Kidney epithelial cell (primary cell): Measurements from ENCODE around the gene KCNMA1. TPM values are rescaled to one million over a fixed set of nuclear protein-coding genes. Genes with fewer than 3 reads are reported as not detected.

Experiments used
- DNase-seq: peaks from one replicate; pipeline ENCODE4 v3.0.0-alpha.2; 2010; ENCODE audit warnings: low read depth
- H3K27me3 ChIP-seq: 2 replicates; pipeline ENCODE4 v1.6.0; 2011; ENCODE audit warnings: low read length; ENCODE audit not compliant: control insufficient read depth, insufficient read depth
- H3K36me3 ChIP-seq: 2 replicates; pipeline ENCODE4 v1.5.1; 2011; ENCODE audit warnings: low read length; ENCODE audit not compliant: control insufficient read depth, insufficient read depth
- H3K4me3 ChIP-seq: 2 replicates; pipeline ENCODE4 v1.5.1; 2011; ENCODE audit warnings: low read depth, mild to moderate bottlenecking, control low read depth, low read length
- total RNA-seq: library from RNA; depleted of rRNA; stranded (reverse); fragments of >200 nt; gene quantifications from 2 replicates; pipeline ENCODE4 v1.2.3, GENCODE V29; 2015
- TF ChIP-seq, protein P1 (sequence below): IDR thresholded peaks from 2 replicates; pipeline ENCODE4 v1.5.1; 2011; ENCODE audit warnings: mild to moderate bottlenecking, moderate library complexity, low read length, control low read depth, inconsistent platforms; ENCODE audit not compliant: insufficient read depth, poor library complexity, severe bottlenecking

KCNMA1 gene
- total RNA-seq, 1 donor from 2014 or later = 18.9 TPM

- Histone ChIP-seq H3K36me3 (no peaks in the 10 kb centered on the region), H3K4me3 (no peak overlapping the region), H3K27me3 (no peaks in the 10 kb centered on the region)
- TF ChIP-seq, protein P1, sequence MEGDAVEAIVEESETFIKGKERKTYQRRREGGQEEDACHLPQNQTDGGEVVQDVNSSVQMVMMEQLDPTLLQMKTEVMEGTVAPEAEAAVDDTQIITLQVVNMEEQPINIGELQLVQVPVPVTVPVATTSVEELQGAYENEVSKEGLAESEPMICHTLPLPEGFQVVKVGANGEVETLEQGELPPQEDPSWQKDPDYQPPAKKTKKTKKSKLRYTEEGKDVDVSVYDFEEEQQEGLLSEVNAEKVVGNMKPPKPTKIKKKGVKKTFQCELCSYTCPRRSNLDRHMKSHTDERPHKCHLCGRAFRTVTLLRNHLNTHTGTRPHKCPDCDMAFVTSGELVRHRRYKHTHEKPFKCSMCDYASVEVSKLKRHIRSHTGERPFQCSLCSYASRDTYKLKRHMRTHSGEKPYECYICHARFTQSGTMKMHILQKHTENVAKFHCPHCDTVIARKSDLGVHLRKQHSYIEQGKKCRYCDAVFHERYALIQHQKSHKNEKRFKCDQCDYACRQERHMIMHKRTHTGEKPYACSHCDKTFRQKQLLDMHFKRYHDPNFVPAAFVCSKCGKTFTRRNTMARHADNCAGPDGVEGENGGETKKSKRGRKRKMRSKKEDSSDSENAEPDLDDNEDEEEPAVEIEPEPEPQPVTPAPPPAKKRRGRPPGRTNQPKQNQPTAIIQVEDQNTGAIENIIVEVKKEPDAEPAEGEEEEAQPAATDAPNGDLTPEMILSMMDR = no peak
- DNase-seq = no peak
Measured at GRCh38 chr10:77441353-77442166, 196.0 kb downstream of the KCNMA1 start.

DNA sequence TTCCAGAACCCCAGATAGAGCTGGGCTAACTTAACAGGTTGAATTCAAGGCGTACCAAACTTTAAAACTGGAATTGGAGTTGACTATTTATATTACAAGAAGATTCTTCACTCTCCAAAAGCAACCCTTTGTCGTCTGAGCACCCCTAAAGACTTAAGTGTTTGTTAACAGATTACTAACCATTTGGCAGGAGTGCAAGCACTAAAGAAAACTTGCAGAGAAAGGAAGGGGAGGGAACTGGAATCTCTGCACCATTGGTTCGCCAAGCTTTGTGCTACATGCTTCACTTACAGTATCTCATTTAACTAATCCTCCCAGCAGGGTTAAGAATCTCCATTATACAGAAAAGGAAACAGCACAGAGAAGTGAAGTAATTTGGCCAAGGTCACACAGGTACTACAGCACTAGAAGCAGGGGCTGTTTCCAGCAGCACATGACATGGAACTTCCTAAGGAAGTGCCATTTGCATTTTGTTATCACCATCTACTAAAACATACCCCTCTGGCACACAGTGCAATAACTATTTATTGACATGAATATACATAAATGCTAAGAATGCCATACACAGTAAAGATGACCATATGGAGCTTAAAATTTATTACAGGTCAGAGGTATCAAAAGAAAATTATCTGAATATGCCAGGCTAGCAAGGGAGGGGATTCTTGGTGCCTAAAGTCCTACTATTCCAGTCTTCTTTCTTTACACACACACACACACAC lies 201.2 kb downstream of the KCNMA1 start:
- DNase-seq = no peak
- TF ChIP-seq, protein P1 = no peak
- Histone ChIP-seq H3K27me3 (no peaks in the 10 kb centered on the region), H3K4me3 (no peak overlapping the region), H3K36me3 (no peaks in the 10 kb centered on the region)

DNA sequence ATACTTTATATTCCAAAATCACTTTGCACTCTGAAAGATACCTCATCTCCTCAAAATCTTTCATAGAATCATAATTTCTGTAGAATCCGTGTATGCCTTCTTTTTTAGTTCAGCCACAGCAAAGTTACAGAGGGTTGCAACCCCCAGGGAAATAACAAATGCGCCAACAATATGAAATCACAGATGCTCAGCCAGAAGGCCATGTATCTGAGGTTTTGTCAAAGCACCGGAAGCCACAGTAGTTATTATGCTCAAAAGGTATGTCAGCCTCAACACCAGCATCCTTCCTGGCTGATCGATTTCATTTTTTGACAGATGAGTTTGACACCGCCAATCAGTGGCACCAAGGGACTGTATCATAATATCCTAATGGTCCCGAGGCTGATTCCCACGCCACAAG lies 204.1 kb downstream of the KCNMA1 start:
- DNase-seq = no peak
- Histone ChIP-seq H3K36me3 (no peaks in the 10 kb centered on the region), H3K27me3 (no peaks in the 10 kb centered on the region), H3K4me3 (no peak overlapping the region)
- TF ChIP-seq, protein P1 = no peak

DNA sequence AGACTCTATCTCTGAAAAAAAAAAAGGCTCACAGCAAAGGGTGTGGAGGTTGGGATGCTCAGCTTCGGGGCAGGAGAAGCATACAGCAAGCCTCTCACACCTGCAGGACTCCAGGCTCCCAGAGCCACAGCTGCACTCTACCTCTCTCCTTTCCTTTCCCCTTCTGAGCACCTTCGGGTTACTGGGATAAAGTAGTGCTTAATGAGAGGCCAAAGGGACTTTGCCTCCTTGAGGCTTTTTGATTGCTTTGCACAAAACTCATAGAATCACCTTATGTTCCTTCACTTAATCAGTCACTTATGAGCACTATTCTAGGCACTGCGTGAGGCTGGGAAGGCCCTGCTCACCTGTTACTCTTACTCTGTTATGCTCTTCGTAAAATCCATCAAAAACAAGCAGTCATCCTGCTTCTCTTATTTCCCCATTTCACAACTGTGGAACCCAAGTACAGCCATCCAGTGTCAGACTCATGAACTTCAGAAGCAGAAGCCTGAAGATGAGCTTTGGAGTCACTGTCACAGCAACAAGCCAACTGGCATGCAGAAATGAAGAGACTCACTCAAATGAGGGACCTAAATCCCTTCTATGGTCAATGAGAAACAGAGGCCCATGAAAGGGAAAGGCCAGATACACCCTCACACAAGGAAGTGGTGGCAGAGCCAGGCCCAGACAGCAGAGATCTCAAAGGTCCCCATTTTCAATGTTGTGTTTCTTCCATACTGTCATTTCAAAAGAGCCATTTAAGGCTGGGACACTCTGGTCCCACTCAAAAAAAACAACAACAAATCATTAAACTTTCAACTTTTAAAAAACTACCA lies 205.4 kb downstream of the KCNMA1 start:
- TF ChIP-seq, protein P1 = no peak
- Histone ChIP-seq H3K36me3 (no peaks in the 10 kb centered on the region), H3K4me3 (no peak overlapping the region), H3K27me3 (no peaks in the 10 kb centered on the region)
- no peak for DNase-seq

DNA sequence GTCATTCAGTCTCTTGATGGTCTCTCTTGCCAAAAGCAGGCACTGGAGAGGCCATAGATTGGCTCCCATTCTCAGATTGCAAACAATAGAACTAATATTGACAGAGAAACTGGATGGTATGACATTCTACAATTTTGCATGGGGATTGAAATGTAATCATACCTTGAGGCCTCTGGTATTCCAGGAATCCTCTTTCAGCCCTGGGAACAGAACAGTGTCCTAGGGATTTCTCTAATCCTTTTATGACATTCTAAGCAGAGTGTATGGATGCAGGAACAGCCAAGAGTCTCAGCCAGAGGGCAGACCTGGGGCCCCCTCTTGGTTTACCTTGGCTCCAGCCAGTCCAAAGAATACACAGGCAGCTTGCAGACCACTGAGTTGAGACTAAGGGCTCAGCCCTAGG lies 206.4 kb downstream of the KCNMA1 start:
- no peak for DNase-seq
- H3K27me3 ChIP-seq = no peaks in the 10 kb centered on the region
- H3K36me3 ChIP-seq = no peaks in the 10 kb centered on the region
- TF ChIP-seq, protein P1 = peak; percentile 26
- H3K4me3 ChIP-seq = no peak overlapping the region
